ENCODE measurements around the gene ALAS1.
A peak's percentile ranks its signal among the peaks of the same experiment; 100 is the strongest.

The ALAS1 gene

DNA sequence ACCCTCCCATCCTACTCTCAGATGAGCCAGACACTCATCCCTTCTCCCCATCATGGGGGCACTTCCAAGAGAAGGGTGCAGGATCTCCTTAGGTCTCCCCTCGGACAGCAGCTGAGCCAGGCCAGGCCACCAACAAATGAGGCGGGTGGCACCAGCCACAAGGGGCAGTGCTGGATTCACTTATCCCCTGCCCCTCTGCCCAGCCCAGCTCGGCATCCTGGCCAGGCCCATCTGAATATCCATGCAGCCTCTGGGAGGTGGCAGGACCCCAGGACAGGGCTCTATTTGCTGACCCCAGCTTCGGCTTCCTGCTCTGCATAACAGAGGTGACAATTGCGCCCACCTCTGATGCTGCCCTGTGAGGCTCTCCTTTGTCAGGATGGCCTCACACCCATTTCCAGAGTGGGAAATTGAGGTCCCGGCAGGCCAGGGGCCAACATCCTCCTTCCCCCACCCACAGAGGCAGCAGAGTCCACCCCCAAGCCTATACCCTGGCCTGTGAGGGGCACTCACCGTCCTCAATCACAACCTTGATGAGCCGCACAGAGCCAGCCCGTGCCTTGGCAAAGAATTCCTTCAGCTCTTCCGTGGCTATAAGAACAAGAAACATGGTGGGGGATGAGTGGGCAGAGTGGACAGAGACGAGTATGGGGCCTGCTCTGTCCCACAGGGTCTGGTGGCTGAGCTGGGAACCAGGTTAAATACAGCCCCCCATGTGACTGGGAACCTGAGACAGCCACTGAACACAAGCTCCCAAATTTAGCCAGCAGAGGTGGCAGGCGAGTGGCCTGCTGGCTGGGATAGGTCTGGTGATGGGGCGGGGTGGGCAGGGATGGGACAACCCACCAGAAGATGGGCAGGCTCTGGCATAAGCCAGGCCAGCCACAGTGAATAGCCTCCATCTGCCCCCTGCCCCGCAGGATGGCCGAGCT is 36.8 kb downstream of the ALAS1 start:
- DNase-seq (ENCODE audit: low read depth) = no peak

DNA sequence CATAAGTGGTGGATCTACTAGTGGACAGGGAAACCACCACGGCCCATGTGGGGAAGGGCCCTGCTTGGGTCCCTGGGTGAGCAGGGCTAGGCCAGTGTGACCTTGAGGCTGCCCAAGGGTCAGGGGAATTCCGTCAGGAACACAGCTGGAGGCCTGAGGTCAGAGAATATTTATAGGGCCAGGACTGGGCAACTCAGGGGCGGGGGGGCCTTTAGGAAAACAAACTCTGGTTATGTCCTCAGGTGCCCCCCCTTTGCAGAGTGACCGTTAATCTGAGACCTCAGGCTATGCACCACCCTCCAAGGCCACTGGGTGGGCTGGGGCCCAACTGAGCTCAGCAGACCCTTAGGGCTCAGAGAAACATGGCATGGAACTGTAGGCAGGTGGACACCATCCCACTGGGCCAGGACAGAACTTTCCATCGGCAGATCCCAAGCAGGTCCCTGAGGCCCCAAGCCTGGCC is 38.5 kb downstream of the ALAS1 start:
- no peak for DNase-seq (ENCODE audit: low read depth)

DNA sequence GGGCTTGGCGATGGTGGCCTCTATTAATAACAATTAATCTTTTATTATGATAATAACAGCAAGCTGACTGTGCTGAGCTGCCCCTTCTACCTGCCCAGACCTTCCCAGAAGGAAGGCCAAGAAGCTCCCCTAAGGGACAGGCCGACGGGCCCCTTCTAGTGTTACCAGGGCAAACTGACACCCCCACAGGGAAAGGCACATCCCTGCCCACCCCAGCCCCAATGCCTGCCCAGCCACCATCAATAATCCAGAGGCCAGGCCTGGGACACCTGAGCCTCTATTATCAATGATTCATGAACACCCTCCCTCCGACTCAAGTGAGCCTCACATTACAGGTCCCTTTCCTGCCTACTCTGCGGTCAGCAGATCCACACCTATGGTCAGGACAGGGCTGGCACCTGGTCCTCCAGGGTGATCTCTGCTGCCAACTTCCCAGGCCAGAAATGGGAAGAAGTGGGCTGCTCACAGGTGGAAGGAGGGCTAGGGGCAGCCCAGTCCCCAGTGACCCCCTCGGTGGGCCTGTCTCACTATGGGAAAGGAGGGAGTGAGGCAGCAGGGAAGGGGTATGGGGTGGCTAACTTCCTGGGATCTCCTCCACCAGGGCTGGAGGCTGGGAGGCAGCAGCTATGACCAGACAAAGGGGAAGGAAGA is 39.2 kb downstream of the ALAS1 start:
- DNase-seq (ENCODE audit: low read depth) = no peak

DNA sequence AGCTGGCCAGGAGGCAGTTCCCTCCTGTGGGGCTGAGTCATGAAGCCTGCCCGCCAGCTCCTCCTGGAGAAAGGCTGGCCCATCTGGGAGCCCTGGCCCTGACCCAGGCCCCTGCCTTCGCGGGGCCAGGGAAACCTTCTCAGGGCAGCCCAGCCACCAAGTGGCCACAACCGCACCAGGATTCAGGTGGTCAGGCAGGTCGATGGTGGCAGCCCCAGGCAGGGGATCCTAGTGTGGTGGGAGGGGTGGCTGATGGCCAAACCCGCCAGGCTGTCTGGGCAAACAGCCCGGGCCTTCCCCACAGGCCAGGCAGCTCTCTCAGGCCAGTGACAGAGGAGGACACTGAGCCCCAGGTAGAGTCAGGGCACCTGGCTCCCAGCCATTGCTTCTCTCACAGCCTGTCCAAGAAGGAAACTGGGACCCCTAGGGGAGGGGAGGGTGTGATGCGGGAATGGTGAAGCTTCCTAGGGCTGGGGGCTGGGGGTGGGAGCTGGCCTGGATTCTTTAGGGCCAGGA is 39.8 kb downstream of the ALAS1 start:
- no peak for DNase-seq (ENCODE audit: low read depth)

DNA sequence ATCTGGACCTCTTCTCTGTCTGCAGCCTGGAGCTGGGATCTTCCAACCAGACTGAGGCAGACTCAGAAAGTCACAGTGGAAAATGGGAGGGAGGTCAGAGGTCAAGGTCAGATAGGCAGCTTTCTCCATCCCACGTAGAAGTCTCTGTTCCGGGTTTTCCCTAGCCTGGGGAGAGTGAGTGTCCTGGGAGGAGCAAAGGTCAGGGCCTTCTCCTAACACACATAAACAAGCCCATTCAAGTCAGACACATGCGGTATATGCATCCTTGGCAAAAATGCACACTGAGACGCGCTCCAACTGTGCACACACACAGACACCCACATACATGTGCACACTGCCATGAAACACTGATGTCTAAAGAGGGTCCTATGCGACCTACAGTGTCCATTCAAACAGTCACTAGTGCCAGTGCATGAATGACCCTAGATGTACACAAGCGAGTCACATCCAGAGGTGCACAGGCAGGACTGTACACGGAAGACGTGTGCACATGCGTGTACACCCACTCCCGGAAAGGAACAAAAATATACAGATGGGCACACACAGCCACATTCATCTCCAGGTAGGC is 40.3 kb downstream of the ALAS1 start:
- DNase-seq (ENCODE audit: low read depth) = no peak

DNA sequence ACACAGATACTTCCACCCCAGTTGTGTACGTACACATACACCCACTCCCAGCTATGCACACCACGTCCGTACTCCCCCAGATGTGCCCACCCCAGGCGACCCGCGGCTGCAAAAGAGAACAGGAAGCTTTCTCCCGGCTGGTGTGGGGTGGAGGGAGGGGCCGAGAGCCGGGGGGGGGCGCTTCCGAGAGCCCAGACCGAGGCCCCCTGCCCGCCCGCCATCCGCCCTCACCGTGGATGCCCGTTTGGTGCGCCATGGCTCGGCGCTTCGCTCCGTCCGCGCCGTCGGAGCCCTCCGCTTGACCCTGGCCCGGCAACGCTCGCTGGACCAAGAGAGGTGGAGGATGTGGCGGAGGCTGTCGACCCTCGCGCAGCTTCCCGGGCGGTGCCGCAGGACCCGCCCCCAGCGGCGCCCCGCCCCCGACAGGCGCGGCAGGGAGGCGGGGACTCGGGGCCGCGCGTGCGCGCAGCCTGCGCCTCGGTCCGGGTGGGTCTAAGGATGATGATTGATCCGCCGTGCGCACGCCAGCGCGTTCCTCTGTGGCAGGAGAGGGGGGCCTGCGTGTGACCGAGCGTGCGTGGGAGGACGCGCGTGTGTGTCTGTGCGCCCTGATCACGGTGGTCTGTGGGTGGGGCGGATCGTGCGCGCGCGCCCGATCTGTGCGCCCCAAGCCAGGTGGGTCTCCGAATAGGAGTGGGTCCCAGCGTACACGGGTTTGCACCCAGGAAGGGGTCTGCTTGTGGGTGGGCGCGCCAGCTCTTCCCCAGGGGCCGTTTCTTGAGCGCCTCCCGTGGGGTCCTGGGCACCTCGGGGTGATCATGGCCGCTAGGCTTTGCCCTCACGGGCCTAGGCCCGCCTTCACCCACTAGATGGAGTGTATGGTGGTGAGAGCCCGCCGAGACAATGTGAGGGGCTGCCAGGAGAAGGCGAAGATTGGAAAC is 41.1 kb downstream of the ALAS1 start, which contains the start of gene TWF2:
TWF2 (minus strand) TSS at position 398 of the 941 bp plus-strand sequence; CDS start at position 256, 142 bp downstream.
- DNase-seq (ENCODE audit: low read depth) = peak; percentile 89

DNA sequence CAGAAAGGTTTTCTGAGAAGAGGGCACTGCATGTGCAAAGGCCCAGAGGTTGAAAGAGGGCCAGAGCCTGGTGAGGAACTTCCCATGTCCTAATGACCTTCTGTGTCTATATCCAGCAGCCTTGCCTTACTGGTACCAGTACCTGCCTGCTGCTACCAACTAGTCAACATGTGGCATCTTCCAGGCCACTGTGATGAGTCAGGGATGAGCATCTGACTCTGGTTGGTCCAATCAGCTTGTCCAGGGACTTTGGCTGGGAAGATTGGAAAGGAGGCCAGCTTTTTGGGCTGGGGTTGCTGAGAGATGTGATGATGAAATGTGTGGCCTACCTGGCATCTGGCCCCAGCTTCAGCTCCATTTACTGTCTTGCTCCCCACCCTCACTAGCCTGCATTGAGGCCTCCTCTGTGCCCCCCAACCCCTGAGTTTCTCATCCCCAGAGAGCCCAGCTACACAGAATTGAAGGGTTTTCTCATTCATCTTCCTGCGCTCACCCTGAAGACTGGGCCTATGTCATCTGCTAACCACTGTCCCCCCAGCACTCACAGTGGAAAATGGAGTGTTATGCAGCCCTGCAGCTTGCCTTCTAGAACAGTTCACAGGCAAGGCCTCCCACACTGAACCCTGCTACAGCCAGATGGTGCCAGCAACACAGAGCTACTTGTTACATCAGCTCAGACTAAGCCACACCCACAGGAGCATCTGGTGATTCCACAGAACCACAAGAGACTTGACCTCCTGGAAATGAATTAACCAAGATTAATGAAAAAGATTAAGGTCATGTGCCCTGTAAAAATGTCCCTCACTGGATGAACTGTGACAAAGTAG is 42.3 kb downstream of the ALAS1 start:
- DNase-seq (ENCODE audit: low read depth) = peak; percentile 64

DNA sequence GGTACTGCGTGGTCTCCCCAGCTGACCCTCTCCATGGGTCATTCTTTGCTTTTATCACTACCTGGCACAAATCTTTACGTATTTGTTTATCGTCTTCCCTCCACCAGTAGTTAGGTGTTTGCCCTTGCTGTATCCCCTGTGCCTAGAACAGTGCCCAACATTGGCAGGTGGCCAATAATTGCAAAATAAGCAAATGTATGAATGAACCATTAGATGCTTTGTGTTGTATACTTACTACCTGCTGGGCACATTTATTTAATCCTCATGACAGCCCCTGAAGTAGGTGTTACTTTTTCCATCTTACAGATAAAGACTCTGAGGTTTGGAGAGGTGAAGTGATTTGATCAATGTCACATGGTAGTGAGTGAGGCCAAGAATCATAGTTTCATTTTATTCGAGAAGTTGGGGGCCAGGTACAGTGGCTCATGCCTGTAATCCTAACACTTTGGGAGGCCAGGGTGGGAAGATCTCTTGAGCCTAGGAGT is 43.0 kb downstream of the ALAS1 start:
- DNase-seq (ENCODE audit: low read depth) = no peak

DNA sequence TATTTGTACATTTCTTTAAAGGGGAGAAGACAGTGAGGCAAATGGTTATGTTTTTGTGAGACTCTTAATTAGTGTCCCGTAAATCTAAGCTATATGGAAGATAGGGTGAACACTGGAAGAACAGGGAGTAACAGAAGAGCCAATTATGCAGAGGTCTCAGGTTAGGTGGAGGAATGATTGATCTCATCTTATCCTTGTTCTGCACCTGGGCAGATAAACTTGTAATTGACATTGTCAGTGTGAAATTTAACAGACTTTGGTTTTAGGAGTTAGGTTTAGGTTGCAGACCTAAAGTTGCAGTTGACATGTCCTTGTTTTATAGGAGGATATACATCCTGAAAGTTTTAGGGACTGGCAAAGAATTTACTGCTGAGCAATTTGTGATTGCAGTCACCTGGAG is 44.1 kb downstream of the ALAS1 start:
- DNase-seq (ENCODE audit: low read depth) = no peak

DNA sequence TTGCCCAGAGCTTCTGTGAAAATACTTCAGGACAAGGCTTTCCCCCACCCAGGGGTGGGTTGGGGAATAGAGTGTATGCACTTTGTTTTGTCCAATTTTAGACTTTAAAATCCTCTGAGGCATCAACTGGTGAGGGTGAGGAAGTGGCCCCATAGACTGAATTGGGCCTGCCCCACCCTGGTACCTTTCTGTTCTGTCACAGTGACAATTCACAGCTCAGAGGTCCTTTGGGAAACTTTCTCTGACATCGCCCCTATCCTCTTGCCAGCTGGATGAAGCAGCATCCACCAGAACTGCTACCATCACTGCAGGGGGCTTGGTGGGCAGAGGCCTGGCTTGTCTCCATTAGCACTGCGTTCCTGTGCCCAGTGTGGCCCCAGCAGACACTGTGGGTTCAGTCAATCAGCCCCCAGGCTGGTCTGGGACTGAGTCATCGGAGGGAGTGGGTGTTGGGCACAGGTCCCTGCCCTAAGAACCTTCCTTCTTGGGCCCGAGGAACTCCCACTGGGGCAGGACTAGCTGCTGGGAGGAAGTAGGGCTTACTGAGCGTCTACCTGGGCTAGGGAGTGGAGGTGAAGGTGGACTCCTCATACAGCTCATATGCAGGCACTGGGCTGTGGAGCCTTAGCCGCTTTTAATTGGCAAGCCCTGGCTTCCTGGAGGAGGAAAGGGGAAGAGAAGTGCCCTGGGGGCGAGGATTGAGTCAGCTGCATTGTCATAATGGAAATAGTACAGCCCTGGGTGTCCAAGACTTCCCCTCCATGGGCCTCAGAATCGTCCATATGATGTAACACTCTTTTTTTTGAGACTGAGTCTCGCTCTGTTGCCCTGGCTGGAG is 46.0 kb downstream of the ALAS1 start:
- peak; percentile 37 for DNase-seq (ENCODE audit: low read depth)

DNA sequence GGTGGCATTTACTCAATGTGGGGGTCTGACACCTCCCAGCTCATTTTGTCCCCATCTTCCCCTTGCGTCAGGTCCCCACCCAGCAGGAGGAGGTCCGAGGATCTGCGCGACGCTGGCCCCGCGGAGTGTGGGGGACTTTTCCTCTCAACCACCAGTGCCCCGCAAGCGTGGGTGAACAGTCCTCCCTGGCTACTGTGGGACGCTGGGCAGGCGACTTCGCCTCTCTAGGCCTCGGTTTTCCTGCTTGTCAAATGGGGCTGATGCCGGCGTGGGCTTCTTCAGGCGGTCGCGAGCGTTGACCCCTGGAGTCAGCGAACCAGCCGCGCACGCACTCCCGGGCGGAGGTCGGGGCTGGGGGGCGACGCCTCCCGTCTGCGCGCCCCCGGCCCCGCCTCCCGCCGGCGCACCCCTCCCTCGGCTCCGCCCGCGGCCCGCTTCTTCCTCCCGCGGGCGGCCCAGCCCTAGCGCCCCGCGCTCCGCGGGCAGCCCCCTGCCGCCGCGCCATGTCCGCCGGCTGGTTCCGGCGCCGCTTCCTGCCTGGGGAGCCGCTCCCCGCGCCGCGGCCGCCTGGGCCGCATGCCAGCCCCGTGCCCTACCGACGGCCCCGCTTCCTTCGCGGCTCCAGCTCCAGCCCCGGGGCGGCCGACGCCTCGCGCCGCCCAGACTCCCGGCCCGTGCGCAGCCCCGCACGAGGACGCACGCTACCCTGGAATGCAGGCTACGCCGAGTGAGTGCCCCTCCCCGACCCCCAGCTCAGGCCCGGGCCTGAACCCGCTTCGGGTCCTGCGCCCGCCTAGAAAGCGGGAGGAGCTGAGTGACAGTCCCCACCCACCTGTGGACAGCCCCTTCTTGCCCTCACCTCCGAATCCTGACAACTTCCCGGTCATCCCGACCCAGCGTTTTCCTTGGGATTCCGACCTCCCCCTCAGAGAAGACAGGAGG is 47.6 kb downstream of the ALAS1 start, which contains the start of gene PPM1M:
PPM1M (plus strand) TSS at position 438 of the 942 bp plus-strand sequence; CDS start at position 504, 66 bp downstream.
- DNase-seq (ENCODE audit: low read depth) = peak; percentile 35

DNA sequence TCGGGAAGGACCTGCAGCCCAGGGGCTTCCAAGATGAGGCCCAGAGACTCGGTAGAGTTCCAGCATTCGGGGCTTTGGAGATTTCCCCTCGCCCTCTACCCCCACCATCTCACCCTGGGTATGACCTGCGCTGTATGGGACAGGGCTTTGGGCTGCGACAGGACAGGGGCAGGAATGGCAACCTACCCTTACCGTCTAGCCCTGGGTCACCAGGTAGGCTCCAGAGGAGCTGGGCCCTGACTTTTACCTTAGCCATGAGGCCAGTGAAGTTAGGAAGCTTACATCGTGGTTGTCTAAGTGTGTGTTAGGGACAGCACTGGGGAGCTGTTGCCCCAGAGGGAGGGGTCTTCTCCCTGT is 48.3 kb downstream of the ALAS1 start:
- DNase-seq (ENCODE audit: low read depth) = no peak

DNA sequence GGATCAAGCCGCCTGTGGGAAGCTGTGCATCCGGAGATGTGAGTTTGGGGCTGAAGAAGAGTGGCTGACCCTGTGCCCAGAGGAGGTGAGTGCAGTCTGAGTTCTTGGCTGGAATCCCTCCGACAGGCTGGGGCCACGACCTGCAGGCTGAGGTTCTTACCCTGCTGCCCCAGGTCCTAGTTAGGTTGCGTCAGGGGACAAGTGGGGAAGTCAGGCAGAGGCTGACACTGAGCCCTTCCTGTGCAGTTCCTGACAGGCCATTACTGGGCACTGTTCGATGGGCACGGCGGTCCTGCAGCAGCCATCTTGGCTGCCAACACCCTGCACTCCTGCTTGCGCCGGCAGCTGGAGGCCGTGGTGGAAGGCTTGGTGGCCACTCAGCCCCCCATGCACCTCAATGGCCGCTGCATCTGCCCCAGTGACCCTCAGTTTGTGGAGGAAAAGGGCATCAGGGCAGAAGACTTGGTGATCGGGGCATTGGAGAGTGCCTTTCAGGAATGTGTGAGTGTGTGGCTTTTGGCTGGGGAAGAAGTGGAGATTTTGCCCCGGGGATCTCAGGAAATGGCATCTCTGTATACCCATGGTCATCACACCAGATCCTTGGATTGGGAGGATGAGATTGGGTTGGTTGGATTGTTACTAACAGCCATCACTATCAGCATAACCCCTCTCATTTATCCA is 48.9 kb downstream of the ALAS1 start:
- DNase-seq (ENCODE audit: low read depth) = no peak

DNA sequence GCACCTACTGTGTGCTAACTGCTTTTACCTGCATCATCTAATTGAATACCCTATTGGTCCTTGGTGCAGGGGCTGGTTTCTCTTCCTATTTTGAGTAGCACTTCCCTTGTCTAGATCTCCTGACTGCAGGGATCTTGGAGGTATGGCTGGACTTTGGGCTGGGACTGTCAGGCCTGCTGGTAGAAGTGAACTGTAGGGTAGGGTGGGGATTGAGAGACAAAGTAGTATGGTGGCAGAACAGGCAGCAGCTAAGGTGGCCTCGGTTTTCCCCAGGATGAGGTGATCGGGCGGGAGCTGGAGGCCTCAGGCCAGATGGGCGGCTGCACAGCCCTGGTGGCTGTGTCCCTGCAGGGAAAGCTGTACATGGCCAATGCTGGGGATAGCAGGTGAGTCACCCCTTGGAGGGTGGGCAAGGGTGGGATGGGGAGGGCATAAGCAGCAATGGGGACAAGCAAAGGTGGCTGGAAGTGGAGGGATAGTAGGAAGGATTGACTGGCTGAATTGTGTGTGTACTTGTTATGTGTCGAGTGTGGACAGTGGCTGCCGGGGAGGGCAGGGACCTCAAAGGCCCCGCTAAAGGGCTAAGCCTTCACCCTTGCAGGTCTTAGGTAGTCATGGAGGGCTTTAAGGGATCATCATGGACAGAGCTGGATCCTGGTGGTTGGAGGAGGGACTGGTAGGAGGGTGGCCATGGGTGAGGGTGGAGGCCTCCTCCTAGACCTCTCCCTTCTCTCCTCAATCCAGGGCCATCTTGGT is 49.6 kb downstream of the ALAS1 start:
- no peak for DNase-seq (ENCODE audit: low read depth)

DNA sequence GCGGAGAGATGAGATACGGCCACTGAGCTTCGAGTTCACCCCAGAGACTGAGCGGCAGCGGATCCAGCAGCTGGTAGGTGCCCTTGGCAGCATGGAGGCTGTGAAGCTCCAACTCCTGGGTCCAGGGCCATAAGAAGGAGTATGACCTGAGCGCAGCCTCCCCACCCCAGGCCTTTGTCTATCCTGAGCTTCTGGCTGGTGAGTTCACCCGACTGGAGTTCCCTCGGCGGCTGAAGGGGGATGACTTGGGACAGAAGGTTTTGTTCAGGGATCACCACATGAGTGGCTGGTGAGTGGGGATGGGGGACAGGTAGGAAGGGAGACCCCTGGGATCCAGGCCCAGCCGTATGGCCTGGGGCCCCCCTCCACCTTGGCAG is 50.2 kb downstream of the ALAS1 start:
- DNase-seq (ENCODE audit: low read depth) = no peak

DNA sequence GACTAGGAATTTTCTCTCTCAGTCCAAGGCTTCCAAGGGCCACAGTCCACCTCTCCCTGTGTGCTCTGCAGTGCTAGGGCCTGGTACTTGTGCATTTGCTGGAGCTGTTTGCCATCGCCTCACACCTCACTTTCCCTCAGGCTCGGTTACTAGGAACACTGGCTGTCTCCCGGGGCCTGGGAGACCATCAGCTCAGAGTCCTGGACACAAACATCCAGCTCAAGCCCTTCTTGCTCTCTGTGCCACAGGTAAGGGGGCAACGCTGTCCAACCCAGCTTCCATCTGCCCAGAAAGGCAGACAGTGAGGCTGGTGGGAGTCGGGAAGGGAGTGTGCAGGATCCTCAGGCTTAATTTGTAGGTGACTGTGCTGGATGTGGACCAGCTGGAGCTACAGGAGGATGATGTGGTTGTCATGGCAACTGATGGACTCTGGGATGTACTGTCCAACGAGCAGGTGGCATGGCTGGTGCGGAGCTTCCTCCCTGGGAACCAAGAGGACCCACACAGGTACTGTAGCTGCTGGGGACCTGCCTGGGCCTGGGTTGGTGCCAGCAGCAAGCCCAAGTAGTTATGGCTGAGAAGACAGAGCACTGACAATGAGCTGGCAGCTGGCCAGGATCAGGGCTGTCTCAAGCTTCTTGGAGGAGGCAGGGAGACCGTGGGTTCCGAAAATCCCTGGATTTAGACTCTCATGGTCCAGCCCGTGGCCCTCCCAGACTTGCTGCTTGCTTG is 51.0 kb downstream of the ALAS1 start:
- no peak for DNase-seq (ENCODE audit: low read depth)
